IgD-negative memory B cell (primary cell): ENCODE measurements around the gene AFG3L2. TPM values are rescaled to one million over a fixed set of nuclear protein-coding genes. Genes with fewer than 3 reads are reported as not detected.
"Not testable (repeated sequence)": the region's sequence is repeated elsewhere in the genome, so short reads cannot be mapped to it uniquely, and the experiment has no call there.

Experiments
- H3K27ac Mint-ChIP-seq, 3 donors: one replicate each; pipeline ENCODE4 v1.8.0; 2020 to 2022; ENCODE audit warnings: mild to moderate bottlenecking in 3 of 3, mixed read lengths in 3 of 3, moderate library complexity in 1 of 3
- H3K27me3 Mint-ChIP-seq: one replicate; pipeline ENCODE4 v1.8.0; 2021; ENCODE audit warnings: mixed read lengths
- H3K36me3 Mint-ChIP-seq: one replicate; pipeline ENCODE4 v1.8.0; 2020; ENCODE audit warnings: mild to moderate bottlenecking, mixed read lengths
- H3K4me1 Mint-ChIP-seq, 3 donors: one replicate each; pipeline ENCODE4 v1.8.0; 2020 to 2022; ENCODE audit warnings: mixed read lengths in 3 of 3, mild to moderate bottlenecking in 1 of 3
- H3K4me3 Mint-ChIP-seq, 4 donors: one replicate each; pipeline ENCODE4 v1.8.0; 2020 to 2022; ENCODE audit warnings: mild to moderate bottlenecking in 4 of 4, mixed read lengths in 4 of 4, moderate library complexity in 3 of 4
- H3K9me3 Mint-ChIP-seq, 3 donors: one replicate each; pipeline ENCODE4 v1.8.0; 2020 to 2021; ENCODE audit warnings: mixed read lengths in 3 of 3, mild to moderate bottlenecking in 1 of 3
- polyA plus RNA-seq: library from polyadenylated mRNA; unstranded; fragments of 300-500 nt; fragmentation: Illumina TruSeq; gene quantifications from one replicate; pipeline ENCODE4 v1.2.3, GENCODE V29; 2021

AFG3L2 gene
- polyA plus RNA-seq: 27.9 TPM

DNA sequence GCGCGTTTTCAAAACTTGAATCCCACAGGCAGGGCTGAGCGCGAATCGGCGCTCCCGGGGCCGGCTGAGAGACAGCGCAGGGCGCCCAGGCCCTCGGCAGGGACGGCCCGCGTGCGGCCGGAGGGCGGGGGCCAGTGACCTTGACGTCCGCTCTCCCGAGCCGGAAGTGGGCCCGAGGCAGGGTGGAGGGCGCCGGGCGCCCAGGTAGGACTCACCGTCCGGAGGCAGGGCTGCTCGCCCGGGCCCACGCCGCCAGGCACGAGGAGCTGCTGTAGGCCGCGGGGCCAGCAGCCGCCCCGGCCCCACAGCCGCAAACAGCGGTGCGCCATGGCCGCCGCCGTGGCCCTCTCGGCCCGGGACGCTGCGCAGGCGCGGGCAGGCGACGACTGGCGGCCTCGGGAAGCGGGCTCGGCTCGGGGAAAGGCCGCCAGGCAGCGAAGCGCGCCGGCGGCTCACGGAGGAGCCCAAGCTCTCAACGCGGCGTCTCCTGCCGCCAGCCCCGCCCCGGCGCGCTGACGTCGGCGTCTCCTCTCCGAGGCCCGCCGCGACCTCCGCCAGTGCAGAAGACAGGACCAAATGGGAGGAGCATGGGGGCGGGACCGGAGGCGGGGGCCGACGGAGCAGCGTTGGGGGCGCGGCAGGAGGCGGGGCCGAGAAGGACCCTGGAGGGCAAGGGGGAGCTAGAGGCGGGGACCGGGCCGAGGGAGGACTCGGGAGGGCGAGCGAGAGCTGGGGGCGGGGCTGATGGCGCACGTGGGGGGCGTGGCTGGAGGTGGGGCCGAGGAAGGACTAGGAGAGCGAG lies at the start of gene AFG3L2:
Gene AFG3L2, minus strand, starts transcription at position 474 of the 802 bp plus-strand sequence. Its CDS starts 145 bp downstream, at position 329.
- H3K4me3 Mint-ChIP-seq: peak within 1 kb of the TSS; percentile 82 to 97 (median 92)
- H3K27me3 Mint-ChIP-seq: no peaks in the 10 kb centered on the region
- no peaks in the 10 kb centered on the region for H3K9me3 Mint-ChIP-seq
- peak within 1 kb of the TSS; percentile 59 to 97 (median 91) for H3K27ac Mint-ChIP-seq
- H3K4me1 Mint-ChIP-seq: peaks cover 12 to 40% (median 23%) of the 10 kb centered on the region in 3 donors
- peaks cover 3% of the 10 kb centered on the region for H3K36me3 Mint-ChIP-seq

DNA sequence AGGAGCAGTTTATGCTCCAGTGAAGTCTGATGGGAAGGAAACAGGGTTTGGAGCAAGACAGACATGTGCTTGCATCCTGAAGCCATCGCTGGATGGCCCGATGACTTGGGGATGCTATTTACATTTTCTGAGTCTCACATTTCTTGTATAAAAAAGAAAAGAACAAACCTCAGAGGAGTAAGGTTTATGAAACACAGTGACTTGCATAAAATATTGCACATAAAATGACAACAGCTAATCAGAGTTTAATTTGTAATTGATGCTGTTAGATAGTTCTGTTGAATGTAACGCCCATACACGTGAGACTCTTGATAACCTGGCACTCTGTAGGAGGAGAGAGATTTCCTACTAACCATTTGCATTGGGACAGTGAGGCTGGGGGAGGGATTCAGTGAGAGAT lies 47.2 kb upstream of the AFG3L2 start:
- Mint-ChIP-seq H3K4me3 (no peak overlapping the region), H3K9me3 (no peaks in the 10 kb centered on the region), H3K27ac (no peak overlapping the region), H3K27me3 (peaks cover 5% of the 10 kb centered on the region), H3K36me3 (no peaks in the 10 kb centered on the region), H3K4me1 (peaks cover 0 to 5% (median 2%) of the 10 kb centered on the region in 3 donors)

DNA sequence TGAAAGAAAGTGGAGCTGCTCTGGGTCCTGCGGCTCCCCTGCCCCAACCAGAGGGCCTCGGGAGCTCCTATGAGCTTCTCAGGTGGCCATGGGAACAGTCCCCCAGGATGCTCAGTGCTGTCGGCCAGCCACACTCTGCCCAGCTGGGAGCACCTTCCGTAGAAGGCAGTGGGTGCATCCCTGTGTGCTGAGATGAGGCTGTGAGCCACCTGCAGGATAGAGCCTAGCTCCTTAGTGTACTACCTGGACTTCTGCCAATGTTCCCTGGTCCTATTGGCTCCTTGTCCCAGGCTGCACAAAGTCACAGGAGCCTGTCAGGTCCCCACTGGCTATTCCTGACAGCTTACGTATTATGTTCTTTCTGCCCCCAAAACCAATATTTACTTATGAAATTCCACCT lies 46.8 kb upstream of the AFG3L2 start:
- peaks cover 0 to 5% (median 2%) of the 10 kb centered on the region in 3 donors for H3K4me1 Mint-ChIP-seq
- no peak overlapping the region for H3K27ac Mint-ChIP-seq
- no peaks in the 10 kb centered on the region for H3K36me3 Mint-ChIP-seq
- H3K4me3 Mint-ChIP-seq: no peak overlapping the region
- peaks cover 5% of the 10 kb centered on the region for H3K27me3 Mint-ChIP-seq
- no peaks in the 10 kb centered on the region for H3K9me3 Mint-ChIP-seq

DNA sequence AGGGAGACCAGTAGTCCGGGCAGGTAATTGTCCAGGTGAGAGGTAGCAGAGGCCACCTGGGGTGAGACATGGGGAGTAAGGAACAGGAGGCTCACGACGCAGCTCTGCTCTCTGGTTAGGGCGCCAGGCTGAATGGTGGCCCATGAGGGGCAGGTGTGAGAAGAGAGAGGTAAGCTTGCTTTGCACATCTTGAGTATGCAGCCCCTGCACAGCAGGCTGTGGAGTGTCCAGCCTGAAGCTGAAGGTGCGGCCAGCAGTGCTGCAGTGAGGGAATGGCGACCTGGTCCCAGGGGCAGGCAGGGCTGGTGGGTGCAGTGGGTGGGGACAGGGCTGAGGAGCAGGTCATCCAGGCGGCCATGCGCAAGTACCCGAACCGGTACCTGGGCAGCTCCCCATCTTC lies 46.4 kb upstream of the AFG3L2 start:
- Mint-ChIP-seq H3K27me3 (peaks cover 5% of the 10 kb centered on the region), H3K4me3 (no peak overlapping the region), H3K4me1 (peaks cover 0 to 5% (median 2%) of the 10 kb centered on the region in 3 donors), H3K9me3 (no peaks in the 10 kb centered on the region), H3K27ac (no peak overlapping the region), H3K36me3 (no peaks in the 10 kb centered on the region)

DNA sequence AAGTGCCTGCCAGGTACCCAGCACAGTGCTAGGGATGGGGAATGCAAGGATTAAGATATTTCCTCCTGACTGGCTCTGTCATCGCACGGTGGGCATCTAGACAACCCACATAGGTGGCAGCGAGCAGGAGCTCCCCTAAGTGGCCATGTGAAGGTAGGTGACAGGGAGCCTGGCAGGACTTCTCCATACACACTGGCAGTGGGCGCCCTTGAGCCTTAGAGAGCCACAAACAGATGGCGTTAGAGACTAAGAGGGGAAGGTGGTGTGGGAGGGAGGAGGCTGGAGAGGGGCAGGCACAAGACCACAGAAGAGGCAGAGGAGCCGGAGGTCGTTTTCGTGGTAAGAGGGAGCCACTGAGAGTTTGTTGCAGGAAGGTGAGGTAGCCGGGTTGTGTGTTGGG lies 45.9 kb upstream of the AFG3L2 start:
- Mint-ChIP-seq H3K9me3 (no peaks in the 10 kb centered on the region), H3K27ac (no peak overlapping the region), H3K36me3 (no peaks in the 10 kb centered on the region), H3K27me3 (peaks cover 5% of the 10 kb centered on the region), H3K4me1 (peaks cover 0 to 5% (median 2%) of the 10 kb centered on the region in 3 donors), H3K4me3 (no peak overlapping the region)

DNA sequence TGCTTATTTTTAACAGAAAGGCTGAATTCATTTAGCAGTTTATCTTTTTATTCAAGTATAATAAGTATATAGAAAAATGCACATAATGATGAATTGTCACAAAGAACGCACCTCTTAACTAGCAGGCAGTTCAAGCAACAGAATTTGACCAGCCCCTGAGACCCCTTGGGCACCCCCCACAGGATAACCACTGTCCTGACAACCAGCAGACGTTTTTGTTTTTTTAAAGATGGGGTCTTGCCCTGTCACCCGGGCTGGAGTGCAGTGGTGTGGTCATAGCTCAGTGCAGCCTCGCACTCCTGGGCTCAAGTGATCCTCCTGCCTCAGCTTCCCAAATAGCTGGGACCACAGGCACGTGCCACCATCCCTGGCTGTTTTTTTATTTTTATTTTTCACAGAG lies 44.7 kb upstream of the AFG3L2 start:
- Mint-ChIP-seq H3K9me3 (no peaks in the 10 kb centered on the region), H3K27ac (no peak overlapping the region), H3K4me3 (peak overlapping the region in 1 of 4 donors; percentile 22), H3K4me1 (peaks cover 0 to 5% (median 2%) of the 10 kb centered on the region in 3 donors), H3K27me3 (peaks cover 5% of the 10 kb centered on the region), H3K36me3 (no peaks in the 10 kb centered on the region)

DNA sequence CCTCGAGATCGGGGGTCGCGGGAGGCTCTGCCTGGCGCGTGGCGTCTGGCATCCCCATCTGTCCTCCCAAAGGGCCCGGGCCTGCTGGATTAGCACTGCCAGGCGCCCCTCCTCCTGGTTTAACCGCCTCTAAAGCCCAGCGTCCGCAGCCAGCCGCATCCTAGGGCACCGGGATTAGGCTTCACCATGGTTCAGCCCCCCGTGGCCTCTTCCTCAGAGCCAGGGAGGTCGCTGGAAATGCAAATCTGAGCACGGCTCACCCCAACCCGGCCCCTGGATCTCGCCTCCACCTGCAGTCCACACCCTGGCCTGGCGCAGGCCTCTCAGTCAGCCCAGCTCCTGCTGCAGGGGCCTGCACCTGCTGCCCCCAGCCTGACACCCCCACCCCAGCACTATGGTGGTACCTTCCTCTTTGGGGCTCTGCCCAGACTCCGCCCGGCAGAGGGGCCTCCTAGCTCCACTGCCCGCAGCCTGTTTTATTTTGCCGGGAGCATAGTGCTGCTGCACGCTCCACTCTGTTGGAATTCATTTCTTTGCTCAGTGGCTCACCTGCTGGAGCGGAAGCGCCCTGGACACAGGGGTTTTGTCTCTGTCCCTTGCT lies 43.9 kb upstream of the AFG3L2 start:
- Mint-ChIP-seq H3K27ac (no peak overlapping the region), H3K4me3 (peak overlapping the region; percentile 27 to 92 (median 56)), H3K36me3 (no peaks in the 10 kb centered on the region), H3K9me3 (no peaks in the 10 kb centered on the region), H3K4me1 (peaks cover 0 to 5% (median 2%) of the 10 kb centered on the region in 3 donors), H3K27me3 (peaks cover 5% of the 10 kb centered on the region)

DNA sequence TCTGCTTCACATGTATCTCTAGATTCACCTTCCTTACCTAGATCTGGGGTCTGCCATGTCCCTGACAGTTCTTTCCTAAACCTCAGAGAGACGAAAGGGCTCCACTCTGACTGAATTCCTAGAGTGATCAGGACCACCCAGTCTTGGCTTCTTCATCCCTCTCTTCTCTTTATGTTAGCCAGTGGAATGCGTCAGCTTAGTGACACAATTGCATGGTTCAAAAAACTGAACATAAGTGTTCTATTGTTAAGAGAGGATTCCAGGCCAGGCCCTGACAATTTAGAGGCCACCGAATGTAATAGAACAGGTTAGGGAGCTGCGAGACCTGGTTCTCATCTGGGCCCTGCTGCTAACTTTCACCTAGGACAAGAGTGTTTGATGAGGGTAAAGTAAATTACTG lies 40.7 kb upstream of the AFG3L2 start:
- peaks cover 0 to 5% (median 0%) of the 10 kb centered on the region in 3 donors for H3K4me1 Mint-ChIP-seq
- H3K4me3 Mint-ChIP-seq: no peak overlapping the region
- no peak overlapping the region for H3K27ac Mint-ChIP-seq
- no peaks in the 10 kb centered on the region for H3K36me3 Mint-ChIP-seq
- no peaks in the 10 kb centered on the region for H3K9me3 Mint-ChIP-seq
- peaks cover 5% of the 10 kb centered on the region for H3K27me3 Mint-ChIP-seq

DNA sequence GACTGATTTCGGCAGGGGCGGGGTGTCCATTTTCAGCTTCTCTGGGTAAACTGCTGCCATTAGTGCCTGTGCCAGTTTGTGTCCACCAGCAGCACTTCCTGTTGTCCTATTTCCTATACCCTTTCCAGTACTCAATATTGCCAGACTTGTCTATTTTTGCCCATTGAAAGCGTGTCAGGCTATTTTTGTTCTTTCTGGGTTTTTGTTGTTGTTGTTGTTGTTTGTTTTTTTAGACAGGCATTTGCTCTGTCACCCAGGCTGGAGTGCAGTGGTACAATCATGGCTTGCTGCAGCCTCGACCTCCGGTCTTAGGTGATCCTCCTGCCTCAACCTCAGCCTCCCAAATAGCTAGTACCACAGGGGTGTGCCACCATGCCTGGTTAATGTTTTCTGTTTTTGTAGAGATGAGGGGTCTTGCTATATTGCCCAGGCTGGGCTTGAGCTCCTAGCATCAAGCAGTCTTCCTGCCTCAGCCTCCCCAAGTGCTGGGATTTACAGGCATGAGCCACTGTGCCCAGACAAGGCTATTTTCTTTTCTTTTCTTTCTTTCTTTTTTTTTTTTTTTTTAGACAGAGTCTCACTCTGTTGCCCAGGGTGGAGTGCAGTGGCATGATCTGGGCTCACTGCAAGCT lies 39.2 kb upstream of the AFG3L2 start:
- no peak overlapping the region for H3K4me3 Mint-ChIP-seq
- no peaks in the 10 kb centered on the region for H3K9me3 Mint-ChIP-seq
- peaks cover 0 to 6% (median 0%) of the 10 kb centered on the region in 3 donors for H3K4me1 Mint-ChIP-seq
- H3K27me3 Mint-ChIP-seq: peaks cover 4% of the 10 kb centered on the region
- H3K36me3 Mint-ChIP-seq: no peaks in the 10 kb centered on the region
- peak overlapping the region in 1 of 3 donors; percentile 91 for H3K27ac Mint-ChIP-seq

DNA sequence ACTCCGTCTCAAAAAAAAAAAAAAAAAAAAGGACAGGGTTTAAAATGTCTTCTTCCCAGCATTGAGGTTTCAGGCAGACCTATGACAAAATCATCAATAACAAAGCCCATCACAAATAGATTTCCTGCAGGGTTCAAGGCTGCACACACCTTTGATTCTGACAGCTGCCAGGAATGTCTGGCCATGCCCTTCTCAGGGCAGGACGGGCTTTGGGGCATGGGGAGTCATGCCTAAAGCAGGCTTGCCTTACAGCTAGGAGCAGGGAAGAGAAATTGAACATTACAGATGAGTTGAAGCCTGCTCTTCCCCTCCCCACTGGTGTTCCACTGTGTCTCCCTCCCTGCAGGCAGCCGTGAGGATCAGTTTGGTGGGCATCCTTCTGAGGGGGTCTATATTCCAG lies 34.4 kb upstream of the AFG3L2 start:
- no peak overlapping the region for H3K4me3 Mint-ChIP-seq

DNA sequence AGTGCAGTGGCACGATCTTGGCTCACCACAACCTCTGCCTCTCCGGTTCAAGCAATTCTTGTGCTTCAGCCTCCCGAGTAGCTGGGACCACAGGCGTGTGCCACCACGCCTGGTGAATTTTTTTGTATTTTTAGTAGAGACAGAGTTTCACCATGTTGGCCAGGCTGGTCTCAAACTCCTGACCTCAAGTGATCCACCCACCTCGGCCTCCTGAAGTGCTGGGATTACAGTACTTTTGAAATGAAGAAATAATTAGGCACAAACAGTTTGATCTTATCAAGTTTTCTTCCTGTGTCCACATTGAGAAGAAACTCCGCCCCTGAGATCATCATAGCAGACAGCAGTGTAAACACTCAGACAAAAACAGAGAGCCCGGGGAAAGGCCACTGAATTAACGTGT lies 33.7 kb upstream of the AFG3L2 start:
- H3K36me3 Mint-ChIP-seq: not testable (repeated sequence)
- peak overlapping the region in 1 of 3 donors; percentile 28 for H3K27ac Mint-ChIP-seq

More for the DNA sequence above, 34.4 kb upstream of the AFG3L2 start:
- Mint-ChIP-seq H3K27ac (peak overlapping the region in 1 of 3 donors; percentile 54), H3K36me3 (no peaks in the 10 kb centered on the region), H3K9me3 (no peaks in the 10 kb centered on the region), H3K27me3 (no peaks in the 10 kb centered on the region), H3K4me1 (peaks cover 4 to 14% (median 7%) of the 10 kb centered on the region in 3 donors)

DNA sequence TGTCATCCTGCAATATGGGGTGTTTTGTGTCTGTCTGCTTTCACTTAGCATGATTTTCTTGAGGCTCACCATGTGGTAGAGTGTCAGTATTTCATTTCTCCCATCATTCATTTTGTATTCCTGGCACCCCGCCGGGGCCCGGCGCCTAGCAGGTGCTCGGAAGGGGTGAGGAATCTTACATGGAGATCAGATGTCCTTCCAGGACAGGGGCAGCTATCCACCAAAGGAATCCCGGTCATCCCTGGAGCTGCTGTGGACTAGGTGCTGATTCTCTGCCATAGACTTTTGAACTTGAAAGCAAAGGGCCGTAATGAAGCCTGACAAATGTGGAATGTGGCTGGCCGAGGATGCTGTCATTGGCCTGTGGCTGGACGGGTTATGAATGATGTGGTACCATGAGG lies 33.1 kb upstream of the AFG3L2 start:
- peak overlapping the region in 1 of 3 donors; percentile 28 for H3K27ac Mint-ChIP-seq
- H3K36me3 Mint-ChIP-seq: no peaks in the 10 kb centered on the region
- H3K4me1 Mint-ChIP-seq: peaks cover 4 to 17% (median 12%) of the 10 kb centered on the region in 3 donors
- H3K27me3 Mint-ChIP-seq: peaks cover 2% of the 10 kb centered on the region
- peak overlapping the region in 1 of 4 donors; percentile 71 for H3K4me3 Mint-ChIP-seq
- no peaks in the 10 kb centered on the region for H3K9me3 Mint-ChIP-seq

More for the DNA sequence above, 33.7 kb upstream of the AFG3L2 start:
- H3K27me3 Mint-ChIP-seq, H3K9me3 Mint-ChIP-seq, H3K4me3 Mint-ChIP-seq: not testable (repeated sequence)
- peaks cover 4 to 17% (median 12%) of the 10 kb centered on the region in 3 donors for H3K4me1 Mint-ChIP-seq

DNA sequence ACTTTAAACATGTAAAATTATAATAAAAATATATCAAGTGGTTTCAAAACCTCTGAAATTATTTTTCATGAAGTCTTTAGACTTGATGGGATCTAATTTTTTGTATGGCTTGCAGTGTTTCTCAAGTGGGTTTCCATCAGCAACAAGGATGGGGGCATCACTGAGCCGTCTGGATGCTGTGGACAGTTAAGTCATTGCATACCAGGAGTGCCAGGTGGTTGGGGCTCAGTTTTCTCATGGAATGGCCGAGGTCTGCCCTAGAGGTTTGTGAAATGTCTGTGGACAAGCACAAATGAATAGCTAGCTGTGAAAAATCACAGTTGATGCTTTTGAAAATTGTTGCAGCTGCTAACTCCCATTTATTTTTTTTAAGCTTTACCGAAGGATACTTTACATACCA lies 32.4 kb upstream of the AFG3L2 start:
- peaks cover 2% of the 10 kb centered on the region for H3K27me3 Mint-ChIP-seq
- H3K4me3 Mint-ChIP-seq: peak overlapping the region in 2 of 4 donors; percentile 55 to 71
- no peaks in the 10 kb centered on the region for H3K9me3 Mint-ChIP-seq
- H3K4me1 Mint-ChIP-seq: peaks cover 4 to 17% (median 12%) of the 10 kb centered on the region in 3 donors
- no peak overlapping the region for H3K27ac Mint-ChIP-seq
- H3K36me3 Mint-ChIP-seq: no peaks in the 10 kb centered on the region

DNA sequence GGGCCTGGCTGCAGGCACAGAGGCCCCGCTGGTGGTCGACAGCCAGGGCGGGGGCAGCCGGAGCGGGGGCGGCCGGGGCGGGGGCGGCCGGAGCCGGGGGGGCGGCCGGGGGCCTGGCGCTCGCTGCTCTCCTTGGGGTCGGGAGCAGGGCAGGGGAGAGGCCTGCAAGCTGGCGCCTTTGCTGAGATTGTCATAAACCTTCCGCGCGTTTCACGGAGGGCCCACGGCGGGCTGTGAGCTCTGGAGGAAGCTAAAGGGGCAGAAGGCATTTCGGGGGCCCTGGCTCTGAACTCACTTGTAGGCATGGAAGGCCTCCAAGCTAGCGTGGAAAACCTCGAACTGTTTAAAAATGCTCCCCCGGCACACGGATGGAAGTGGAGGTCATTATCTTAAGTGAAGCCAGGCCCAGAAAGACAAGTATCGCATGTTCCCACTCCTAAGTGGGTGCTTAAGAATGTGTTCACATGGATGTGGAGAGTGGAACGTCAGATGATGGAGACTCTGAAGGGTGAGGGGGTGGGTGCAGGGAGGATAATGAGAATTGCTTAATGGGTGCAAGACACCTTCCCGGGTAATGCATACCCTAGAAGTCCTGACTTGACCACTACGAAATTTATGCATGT lies 31.3 kb upstream of the AFG3L2 start:
- no peaks in the 10 kb centered on the region for H3K9me3 Mint-ChIP-seq
- peaks cover 4 to 17% (median 12%) of the 10 kb centered on the region in 3 donors for H3K4me1 Mint-ChIP-seq
- H3K4me3 Mint-ChIP-seq: peak overlapping the region; percentile 30 to 83 (median 76)
- H3K27me3 Mint-ChIP-seq: peaks cover 2% of the 10 kb centered on the region
- peak overlapping the region in 2 of 3 donors; percentile 5 to 79 for H3K27ac Mint-ChIP-seq
- H3K36me3 Mint-ChIP-seq: no peaks in the 10 kb centered on the region
